ENCODE measurements around the gene OR2A1.
"Not testable (repeated sequence)": the region's sequence is repeated elsewhere in the genome, so short reads cannot be mapped to it uniquely, and the experiment has no call there.

DNA sequence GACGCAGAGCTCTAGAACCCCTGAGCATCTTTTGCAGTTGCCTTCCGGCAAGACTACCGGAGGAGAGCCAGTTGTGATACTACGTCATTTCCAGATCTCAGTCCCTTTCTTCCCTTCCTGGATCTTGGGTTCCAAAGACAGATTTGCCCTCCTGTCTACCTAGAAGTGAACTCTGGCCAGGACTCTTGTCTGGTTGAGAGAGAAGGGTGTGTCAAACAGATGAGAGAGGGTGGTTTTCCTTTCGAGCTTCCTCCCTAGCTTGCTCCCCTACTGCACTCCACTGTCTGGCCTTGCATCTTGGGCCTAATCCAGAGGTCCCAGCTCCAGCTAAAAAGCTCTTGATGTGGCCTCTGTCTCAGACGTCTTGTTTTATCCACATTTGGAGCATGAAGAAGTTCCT is 44.0 kb downstream of the OR2A1 start:
- TF ChIP-seq, protein P1, sequence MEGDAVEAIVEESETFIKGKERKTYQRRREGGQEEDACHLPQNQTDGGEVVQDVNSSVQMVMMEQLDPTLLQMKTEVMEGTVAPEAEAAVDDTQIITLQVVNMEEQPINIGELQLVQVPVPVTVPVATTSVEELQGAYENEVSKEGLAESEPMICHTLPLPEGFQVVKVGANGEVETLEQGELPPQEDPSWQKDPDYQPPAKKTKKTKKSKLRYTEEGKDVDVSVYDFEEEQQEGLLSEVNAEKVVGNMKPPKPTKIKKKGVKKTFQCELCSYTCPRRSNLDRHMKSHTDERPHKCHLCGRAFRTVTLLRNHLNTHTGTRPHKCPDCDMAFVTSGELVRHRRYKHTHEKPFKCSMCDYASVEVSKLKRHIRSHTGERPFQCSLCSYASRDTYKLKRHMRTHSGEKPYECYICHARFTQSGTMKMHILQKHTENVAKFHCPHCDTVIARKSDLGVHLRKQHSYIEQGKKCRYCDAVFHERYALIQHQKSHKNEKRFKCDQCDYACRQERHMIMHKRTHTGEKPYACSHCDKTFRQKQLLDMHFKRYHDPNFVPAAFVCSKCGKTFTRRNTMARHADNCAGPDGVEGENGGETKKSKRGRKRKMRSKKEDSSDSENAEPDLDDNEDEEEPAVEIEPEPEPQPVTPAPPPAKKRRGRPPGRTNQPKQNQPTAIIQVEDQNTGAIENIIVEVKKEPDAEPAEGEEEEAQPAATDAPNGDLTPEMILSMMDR (IDR thresholded peaks at IDR 0.05), result not testable (repeated sequence)
- not testable (repeated sequence) for TF ChIP-seq EZH2 (IDR thresholded peaks at IDR 0.05; ENCODE audit: borderline replicate concordance, insufficient read depth, low read depth, low read length, poor library complexity, severe bottlenecking)

Measured in B cell (primary cell).